ENCODE results near the gene PDZK1IP1.
A peak's percentile ranks its signal among the peaks of the same experiment; 100 is the strongest.
"Not testable (repeated sequence)": the region's sequence is repeated elsewhere in the genome, so short reads cannot be mapped to it uniquely, and the experiment has no call there.

Gene PDZK1IP1

GRCh38 chr1:47179988-47180563, 9.8 kb downstream of the PDZK1IP1 start:
- peak; percentile 73 for DNase-seq

GRCh38 chr1:47179017-47179987, 10.5 kb downstream of the PDZK1IP1 start:
- DNase-seq = peak; percentile 100

- no peak for DNase-seq
Measured at GRCh38 chr1:47178654-47179016, 11.2 kb downstream of the PDZK1IP1 start.

GRCh38 chr1:47178020-47178419, 11.8 kb downstream of the PDZK1IP1 start:
- no peak for DNase-seq

- DNase-seq = peak; percentile 90
Measured at GRCh38 chr1:47175227-47175934, 14.5 kb downstream of the PDZK1IP1 start.

GRCh38 chr1:47174656-47175020, 15.2 kb downstream of the PDZK1IP1 start:
- DNase-seq = no peak

GRCh38 chr1:47172782-47173181, 17.1 kb downstream of the PDZK1IP1 start:
- no peak for DNase-seq

GRCh38 chr1:47164552-47164951, 25.3 kb downstream of the PDZK1IP1 start:
- DNase-seq = no peak

GRCh38 chr1:47161298-47162040, 28.4 kb downstream of the PDZK1IP1 start:
- DNase-seq = no peak

GRCh38 chr1:47160716-47161115, 29.1 kb downstream of the PDZK1IP1 start:
- DNase-seq = peak; percentile 71

- not testable (repeated sequence) for DNase-seq
Measured at GRCh38 chr1:47157957-47158356, 31.9 kb downstream of the PDZK1IP1 start.

- not testable (repeated sequence) for DNase-seq
Measured at GRCh38 chr1:47156457-47156856, 33.4 kb downstream of the PDZK1IP1 start.

- DNase-seq = peak; percentile 67
Measured at GRCh38 chr1:47149162-47149561, 40.7 kb downstream of the PDZK1IP1 start.

- peak; percentile 38 for DNase-seq
Measured at GRCh38 chr1:47147047-47147785, 42.6 kb downstream of the PDZK1IP1 start.

GRCh38 chr1:47146495-47146894, 43.3 kb downstream of the PDZK1IP1 start:
- DNase-seq = not testable (repeated sequence)

GRCh38 chr1:47143654-47144053, 46.2 kb downstream of the PDZK1IP1 start:
- DNase-seq = peak; percentile 53

GRCh38 chr1:47140358-47140757, 49.5 kb downstream of the PDZK1IP1 start:
- not testable (repeated sequence) for DNase-seq

GRCh38 chr1:47137925-47138615, 51.8 kb downstream of the PDZK1IP1 start:
- no peak for DNase-seq

- no peak for DNase-seq
Measured at GRCh38 chr1:47137198-47137597, 52.6 kb downstream of the PDZK1IP1 start, which contains the start of gene CYP4A22. TSS of gene CYP4A22 (plus strand) at chr1:47137441. CDS start at chr1:47137486, 45 bp downstream.

Measured in DMS53 (cell line).